ENCODE results near the gene TAF11L5.
"Not testable (repeated sequence)": the region's sequence is repeated elsewhere in the genome, so short reads cannot be mapped to it uniquely, and the experiment has no call there.

TAF11L5 gene

GRCh38 chr5:17524935-17525334, at the start of gene TAF11L5:
Gene TAF11L5, plus strand, starts transcription at chr5:17525235.
- not testable (repeated sequence) for H3K36me3 ChIP-seq (ENCODE audit: control insufficient read depth in 5 of 5, insufficient read depth in 5 of 5, low read length in 5 of 5); H3K27ac ChIP-seq (ENCODE audit: low read depth, low read length); H3K9ac ChIP-seq (ENCODE audit: low read length in 5 of 5); H3K4me1 ChIP-seq (ENCODE audit: control insufficient read depth in 5 of 5, insufficient read depth in 5 of 5, low read length in 5 of 5); H3K27me3 ChIP-seq (ENCODE audit: control insufficient read depth in 5 of 5, insufficient read depth in 4 of 5, low read length in 5 of 5); H3K9me3 ChIP-seq (ENCODE audit: control insufficient read depth in 5 of 5, low read length in 5 of 5); H3K4me3 ChIP-seq (ENCODE audit: low read depth in 1 of 5, low read length in 5 of 5)

- Histone ChIP-seq H3K9me3 (ENCODE audit: control insufficient read depth in 5 of 5, low read length in 5 of 5) (no peaks in the 10 kb centered on the region), H3K27me3 (ENCODE audit: control insufficient read depth in 5 of 5, insufficient read depth in 4 of 5, low read length in 5 of 5) (no peaks in the 10 kb centered on the region), H3K4me1 (ENCODE audit: control insufficient read depth in 5 of 5, insufficient read depth in 5 of 5, low read length in 5 of 5) (no peaks in the 10 kb centered on the region), H3K27ac (ENCODE audit: low read depth, low read length) (no peak overlapping the region), H3K36me3 (ENCODE audit: control insufficient read depth in 5 of 5, insufficient read depth in 5 of 5, low read length in 5 of 5) (no peaks in the 10 kb centered on the region), H3K9ac (ENCODE audit: low read length in 5 of 5) (no peak overlapping the region), H3K4me3 (ENCODE audit: low read depth in 1 of 5, low read length in 5 of 5) (no peak overlapping the region)
Observed at GRCh38 chr5:17477043-17477442, 48.0 kb upstream of the TAF11L5 start.

- H3K4me1 ChIP-seq (ENCODE audit: control insufficient read depth in 5 of 5, insufficient read depth in 5 of 5, low read length in 5 of 5) = no peaks in the 10 kb centered on the region
- H3K4me3 ChIP-seq (ENCODE audit: low read depth in 1 of 5, low read length in 5 of 5) = no peak overlapping the region
- no peaks in the 10 kb centered on the region for H3K36me3 ChIP-seq (ENCODE audit: control insufficient read depth in 5 of 5, insufficient read depth in 5 of 5, low read length in 5 of 5)
- no peaks in the 10 kb centered on the region for H3K9me3 ChIP-seq (ENCODE audit: control insufficient read depth in 5 of 5, low read length in 5 of 5)
- H3K27ac ChIP-seq (ENCODE audit: low read depth, low read length) = no peak overlapping the region
- no peak overlapping the region for H3K9ac ChIP-seq (ENCODE audit: low read length in 5 of 5)
- no peaks in the 10 kb centered on the region for H3K27me3 ChIP-seq (ENCODE audit: control insufficient read depth in 5 of 5, insufficient read depth in 4 of 5, low read length in 5 of 5)
Observed at GRCh38 chr5:17477573-17478265, 47.3 kb upstream of the TAF11L5 start.

- no peaks in the 10 kb centered on the region for H3K27me3 ChIP-seq (ENCODE audit: control insufficient read depth in 5 of 5, insufficient read depth in 4 of 5, low read length in 5 of 5)
- no peak overlapping the region for H3K9ac ChIP-seq (ENCODE audit: low read length in 5 of 5)
- H3K4me3 ChIP-seq (ENCODE audit: low read depth in 1 of 5, low read length in 5 of 5) = no peak overlapping the region
- H3K9me3 ChIP-seq (ENCODE audit: control insufficient read depth in 5 of 5, low read length in 5 of 5) = no peaks in the 10 kb centered on the region
- H3K27ac ChIP-seq (ENCODE audit: low read depth, low read length) = no peak overlapping the region
- no peaks in the 10 kb centered on the region for H3K36me3 ChIP-seq (ENCODE audit: control insufficient read depth in 5 of 5, insufficient read depth in 5 of 5, low read length in 5 of 5)
- no peaks in the 10 kb centered on the region for H3K4me1 ChIP-seq (ENCODE audit: control insufficient read depth in 5 of 5, insufficient read depth in 5 of 5, low read length in 5 of 5)
Observed at GRCh38 chr5:17481378-17481777, 43.7 kb upstream of the TAF11L5 start.

GRCh38 chr5:17482790-17483189, 42.2 kb upstream of the TAF11L5 start:
- H3K9me3 ChIP-seq (ENCODE audit: control insufficient read depth in 5 of 5, low read length in 5 of 5) = no peaks in the 10 kb centered on the region
- no peak overlapping the region for H3K9ac ChIP-seq (ENCODE audit: low read length in 5 of 5)
- no peaks in the 10 kb centered on the region for H3K4me1 ChIP-seq (ENCODE audit: control insufficient read depth in 5 of 5, insufficient read depth in 5 of 5, low read length in 5 of 5)
- no peak overlapping the region for H3K4me3 ChIP-seq (ENCODE audit: low read depth in 1 of 5, low read length in 5 of 5)
- H3K27ac ChIP-seq (ENCODE audit: low read depth, low read length) = no peak overlapping the region
- H3K27me3 ChIP-seq (ENCODE audit: control insufficient read depth in 5 of 5, insufficient read depth in 4 of 5, low read length in 5 of 5) = no peaks in the 10 kb centered on the region
- H3K36me3 ChIP-seq (ENCODE audit: control insufficient read depth in 5 of 5, insufficient read depth in 5 of 5, low read length in 5 of 5) = no peaks in the 10 kb centered on the region

GRCh38 chr5:17486464-17487173, 38.4 kb upstream of the TAF11L5 start:
- not testable (repeated sequence) for H3K27ac ChIP-seq (ENCODE audit: low read depth, low read length); H3K9me3 ChIP-seq (ENCODE audit: control insufficient read depth in 5 of 5, low read length in 5 of 5); H3K4me1 ChIP-seq (ENCODE audit: control insufficient read depth in 5 of 5, insufficient read depth in 5 of 5, low read length in 5 of 5); H3K27me3 ChIP-seq (ENCODE audit: control insufficient read depth in 5 of 5, insufficient read depth in 4 of 5, low read length in 5 of 5); H3K36me3 ChIP-seq (ENCODE audit: control insufficient read depth in 5 of 5, insufficient read depth in 5 of 5, low read length in 5 of 5); H3K9ac ChIP-seq (ENCODE audit: low read length in 5 of 5); H3K4me3 ChIP-seq (ENCODE audit: low read depth in 1 of 5, low read length in 5 of 5)

- no peaks in the 10 kb centered on the region for H3K4me1 ChIP-seq (ENCODE audit: control insufficient read depth in 5 of 5, insufficient read depth in 5 of 5, low read length in 5 of 5)
- H3K4me3 ChIP-seq (ENCODE audit: low read depth in 1 of 5, low read length in 5 of 5) = no peak overlapping the region
- H3K27ac ChIP-seq (ENCODE audit: low read depth, low read length) = no peak overlapping the region
- no peaks in the 10 kb centered on the region for H3K27me3 ChIP-seq (ENCODE audit: control insufficient read depth in 5 of 5, insufficient read depth in 4 of 5, low read length in 5 of 5)
- no peak overlapping the region for H3K9ac ChIP-seq (ENCODE audit: low read length in 5 of 5)
- no peaks in the 10 kb centered on the region for H3K36me3 ChIP-seq (ENCODE audit: control insufficient read depth in 5 of 5, insufficient read depth in 5 of 5, low read length in 5 of 5)
- no peaks in the 10 kb centered on the region for H3K9me3 ChIP-seq (ENCODE audit: control insufficient read depth in 5 of 5, low read length in 5 of 5)
Observed at GRCh38 chr5:17487174-17487512, 37.9 kb upstream of the TAF11L5 start.

GRCh38 chr5:17491257-17491656, 33.8 kb upstream of the TAF11L5 start:
- H3K4me3 ChIP-seq (ENCODE audit: low read depth in 1 of 5, low read length in 5 of 5); H3K27me3 ChIP-seq (ENCODE audit: control insufficient read depth in 5 of 5, insufficient read depth in 4 of 5, low read length in 5 of 5); H3K9me3 ChIP-seq (ENCODE audit: control insufficient read depth in 5 of 5, low read length in 5 of 5); H3K36me3 ChIP-seq (ENCODE audit: control insufficient read depth in 5 of 5, insufficient read depth in 5 of 5, low read length in 5 of 5); H3K9ac ChIP-seq (ENCODE audit: low read length in 5 of 5); H3K27ac ChIP-seq (ENCODE audit: low read depth, low read length); H3K4me1 ChIP-seq (ENCODE audit: control insufficient read depth in 5 of 5, insufficient read depth in 5 of 5, low read length in 5 of 5): not testable (repeated sequence)

GRCh38 chr5:17492770-17493169, 32.3 kb upstream of the TAF11L5 start:
- H3K27me3 ChIP-seq (ENCODE audit: control insufficient read depth in 5 of 5, insufficient read depth in 4 of 5, low read length in 5 of 5) = no peaks in the 10 kb centered on the region
- peaks cover 0 to 6% (median 3%) of the 10 kb centered on the region in 5 donors for H3K9me3 ChIP-seq (ENCODE audit: control insufficient read depth in 5 of 5, low read length in 5 of 5)
- H3K4me1 ChIP-seq (ENCODE audit: control insufficient read depth in 5 of 5, insufficient read depth in 5 of 5, low read length in 5 of 5) = no peaks in the 10 kb centered on the region
- no peak overlapping the region for H3K9ac ChIP-seq (ENCODE audit: low read length in 5 of 5)
- no peak overlapping the region for H3K4me3 ChIP-seq (ENCODE audit: low read depth in 1 of 5, low read length in 5 of 5)
- no peaks in the 10 kb centered on the region for H3K36me3 ChIP-seq (ENCODE audit: control insufficient read depth in 5 of 5, insufficient read depth in 5 of 5, low read length in 5 of 5)
- no peak overlapping the region for H3K27ac ChIP-seq (ENCODE audit: low read depth, low read length)

- H3K4me3 ChIP-seq (ENCODE audit: low read depth in 1 of 5, low read length in 5 of 5) = no peak overlapping the region
- no peak overlapping the region for H3K27ac ChIP-seq (ENCODE audit: low read depth, low read length)
- H3K4me1 ChIP-seq (ENCODE audit: control insufficient read depth in 5 of 5, insufficient read depth in 5 of 5, low read length in 5 of 5) = no peaks in the 10 kb centered on the region
- peaks cover 0 to 6% (median 3%) of the 10 kb centered on the region in 5 donors for H3K9me3 ChIP-seq (ENCODE audit: control insufficient read depth in 5 of 5, low read length in 5 of 5)
- H3K9ac ChIP-seq (ENCODE audit: low read length in 5 of 5) = no peak overlapping the region
- no peaks in the 10 kb centered on the region for H3K36me3 ChIP-seq (ENCODE audit: control insufficient read depth in 5 of 5, insufficient read depth in 5 of 5, low read length in 5 of 5)
- H3K27me3 ChIP-seq (ENCODE audit: control insufficient read depth in 5 of 5, insufficient read depth in 4 of 5, low read length in 5 of 5) = no peaks in the 10 kb centered on the region
Observed at GRCh38 chr5:17497446-17497845, 27.6 kb upstream of the TAF11L5 start.
